GM18526 (cell line): ENCODE data around the gene KLF2.

Source experiments
- POLR2A ChIP-seq: IDR thresholded peaks from 3 replicates; pipeline ENCODE4 v1.6.1; 2011; ENCODE audit not compliant: insufficient read length; ENCODE audit errors: extremely low read depth

KLF2 gene

DNA sequence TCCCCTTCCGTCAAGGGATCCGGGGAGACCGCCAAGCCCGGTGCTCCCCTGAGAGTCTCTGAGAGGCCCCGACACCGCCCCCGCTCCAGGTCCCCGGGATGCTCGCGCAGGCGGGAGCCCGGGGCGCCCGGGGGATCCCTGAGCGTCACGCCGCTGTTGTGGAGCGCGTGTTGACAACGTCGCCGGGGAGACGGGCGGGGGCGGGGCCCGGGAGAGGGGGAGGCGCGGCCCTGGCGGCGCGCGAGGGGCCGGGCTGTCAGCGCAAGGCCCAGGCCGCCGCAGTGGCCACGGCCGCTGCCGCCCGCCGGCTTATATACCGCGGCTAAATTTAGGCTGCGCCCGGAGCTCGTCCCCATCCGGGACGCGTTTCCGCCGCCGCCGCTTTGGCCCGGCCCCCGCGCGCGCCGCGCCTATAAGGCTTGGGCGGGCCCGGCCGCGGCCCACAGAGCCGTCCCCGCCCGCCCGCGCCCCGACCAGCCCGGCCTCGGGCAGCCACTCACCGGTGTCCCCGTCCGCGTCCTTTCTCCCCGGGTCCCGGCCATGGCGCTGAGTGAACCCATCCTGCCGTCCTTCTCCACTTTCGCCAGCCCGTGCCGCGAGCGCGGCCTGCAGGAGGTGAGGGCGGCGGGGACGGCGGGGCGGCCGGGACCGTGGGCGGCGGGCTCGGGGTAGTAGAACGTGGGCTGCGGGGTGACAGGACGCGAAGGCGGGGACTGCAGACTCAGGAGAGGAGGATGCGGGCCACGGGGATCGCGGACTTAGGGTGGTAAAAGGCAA, at the start of gene KLF2:
Gene KLF2, plus strand, starts transcription at position 443 of the 777 bp plus-strand sequence. Its CDS starts 98 bp downstream, at position 541.
- peak; percentile 58 for TF ChIP-seq POLR2A

- TF ChIP-seq POLR2A, result no peak
Measured at GRCh38 chr19:16280306-16280705, 44.3 kb upstream of the KLF2 start.

DNA sequence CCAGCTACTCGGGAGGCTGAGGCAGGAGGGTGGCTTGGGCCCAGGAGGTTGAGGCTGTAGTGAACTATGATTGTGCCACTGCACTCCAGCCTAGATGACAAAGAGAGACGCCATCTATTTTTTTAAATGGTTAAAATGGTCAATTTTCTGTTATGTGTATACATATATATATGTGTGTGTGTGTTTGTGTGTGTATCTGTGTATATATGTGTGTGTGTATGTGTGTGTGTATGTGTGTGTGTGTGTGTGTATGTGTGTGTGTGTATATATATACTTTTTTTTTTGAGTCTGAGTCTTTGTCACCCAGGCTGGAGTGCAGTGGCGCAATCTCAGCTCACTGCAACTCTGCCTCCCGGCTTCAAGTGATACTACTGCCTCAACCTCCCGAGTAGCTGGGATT, 42.9 kb upstream of the KLF2 start:
- TF ChIP-seq POLR2A, result no peak

GRCh38 chr19:16283210-16284061, 41.2 kb upstream of the KLF2 start:
- no peak for TF ChIP-seq POLR2A

- no peak for TF ChIP-seq POLR2A
Measured at GRCh38 chr19:16284505-16284904, 40.1 kb upstream of the KLF2 start.

DNA sequence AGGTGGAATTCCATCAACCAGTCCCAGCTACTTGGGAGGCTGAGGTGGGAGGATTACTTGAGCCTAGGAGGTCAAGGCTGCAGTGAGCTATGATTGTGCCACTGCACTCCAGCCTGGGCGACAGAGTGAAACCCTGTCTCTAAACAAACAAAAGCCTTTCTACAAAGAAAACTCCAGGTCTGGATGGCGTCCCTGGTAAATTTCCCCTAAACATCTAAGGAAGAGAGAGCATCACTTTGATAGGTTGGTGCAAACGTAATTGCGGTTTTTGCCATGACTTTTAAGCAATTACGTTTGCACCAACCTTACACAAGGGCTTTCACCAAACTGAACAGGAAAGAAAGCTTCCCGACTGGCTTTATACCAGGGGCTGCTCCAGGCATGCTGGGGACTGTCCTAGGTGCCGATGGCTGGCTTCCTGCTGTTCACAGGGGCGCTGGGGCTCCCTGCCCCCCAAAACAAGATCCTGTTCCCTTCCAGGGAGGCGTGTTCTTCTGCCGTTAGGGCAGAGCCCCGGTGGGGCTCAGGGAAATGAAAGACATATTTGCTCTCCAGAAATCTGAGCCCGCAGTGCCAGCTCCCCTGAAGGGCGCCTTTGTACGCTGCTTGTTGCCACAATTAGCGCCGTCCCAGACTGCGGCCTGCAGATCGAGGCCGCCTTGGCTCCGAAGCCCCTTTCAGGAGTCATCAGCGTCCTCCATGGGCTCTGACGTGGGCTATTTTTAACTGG, 38.7 kb upstream of the KLF2 start:
- no peak for TF ChIP-seq POLR2A

DNA sequence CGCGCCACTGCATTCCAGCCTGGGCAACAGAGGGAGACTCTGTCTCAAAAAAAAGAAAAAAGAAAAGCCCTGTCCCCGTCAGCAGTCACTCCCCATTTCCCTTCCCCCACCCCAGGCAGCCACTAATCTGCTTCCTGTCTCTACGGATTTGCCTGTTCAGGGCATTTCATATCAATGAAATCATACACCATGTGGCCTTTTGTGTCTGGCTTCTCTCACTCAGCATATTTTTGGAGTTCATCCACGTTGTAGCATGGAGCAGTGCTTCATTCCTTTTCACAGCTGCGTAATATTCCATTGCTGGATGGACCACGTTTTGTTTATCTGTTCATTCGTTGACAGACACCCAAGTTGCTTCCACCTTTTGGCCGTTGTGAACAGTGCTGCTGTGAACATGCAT, 36.1 kb upstream of the KLF2 start:
- TF ChIP-seq POLR2A, result no peak

- no peak for TF ChIP-seq POLR2A
Measured at GRCh38 chr19:16289594-16289993, 35.0 kb upstream of the KLF2 start.

- no peak for TF ChIP-seq POLR2A
Measured at GRCh38 chr19:16290692-16291091, 33.9 kb upstream of the KLF2 start.

GRCh38 chr19:16293118-16294091, 31.2 kb upstream of the KLF2 start:
- no peak for TF ChIP-seq POLR2A

GRCh38 chr19:16295057-16295456, 29.6 kb upstream of the KLF2 start:
- no peak for TF ChIP-seq POLR2A

GRCh38 chr19:16296713-16297112, 27.9 kb upstream of the KLF2 start:
- TF ChIP-seq POLR2A, result no peak

- TF ChIP-seq POLR2A, result no peak
Measured at GRCh38 chr19:16297575-16298178, 26.9 kb upstream of the KLF2 start.

- no peak for TF ChIP-seq POLR2A
Measured at GRCh38 chr19:16298334-16298733, 26.3 kb upstream of the KLF2 start.

GRCh38 chr19:16301999-16302694, 22.5 kb upstream of the KLF2 start:
- TF ChIP-seq POLR2A, result no peak
